ENCODE data around the gene ABCA7. TPM values are rescaled to one million over a fixed set of nuclear protein-coding genes. Genes with fewer than 3 reads are reported as not detected.

Gene ABCA7
- total RNA-seq, 2 experiments from 2014 or later, result 9.8 to 11.2 TPM

DNA sequence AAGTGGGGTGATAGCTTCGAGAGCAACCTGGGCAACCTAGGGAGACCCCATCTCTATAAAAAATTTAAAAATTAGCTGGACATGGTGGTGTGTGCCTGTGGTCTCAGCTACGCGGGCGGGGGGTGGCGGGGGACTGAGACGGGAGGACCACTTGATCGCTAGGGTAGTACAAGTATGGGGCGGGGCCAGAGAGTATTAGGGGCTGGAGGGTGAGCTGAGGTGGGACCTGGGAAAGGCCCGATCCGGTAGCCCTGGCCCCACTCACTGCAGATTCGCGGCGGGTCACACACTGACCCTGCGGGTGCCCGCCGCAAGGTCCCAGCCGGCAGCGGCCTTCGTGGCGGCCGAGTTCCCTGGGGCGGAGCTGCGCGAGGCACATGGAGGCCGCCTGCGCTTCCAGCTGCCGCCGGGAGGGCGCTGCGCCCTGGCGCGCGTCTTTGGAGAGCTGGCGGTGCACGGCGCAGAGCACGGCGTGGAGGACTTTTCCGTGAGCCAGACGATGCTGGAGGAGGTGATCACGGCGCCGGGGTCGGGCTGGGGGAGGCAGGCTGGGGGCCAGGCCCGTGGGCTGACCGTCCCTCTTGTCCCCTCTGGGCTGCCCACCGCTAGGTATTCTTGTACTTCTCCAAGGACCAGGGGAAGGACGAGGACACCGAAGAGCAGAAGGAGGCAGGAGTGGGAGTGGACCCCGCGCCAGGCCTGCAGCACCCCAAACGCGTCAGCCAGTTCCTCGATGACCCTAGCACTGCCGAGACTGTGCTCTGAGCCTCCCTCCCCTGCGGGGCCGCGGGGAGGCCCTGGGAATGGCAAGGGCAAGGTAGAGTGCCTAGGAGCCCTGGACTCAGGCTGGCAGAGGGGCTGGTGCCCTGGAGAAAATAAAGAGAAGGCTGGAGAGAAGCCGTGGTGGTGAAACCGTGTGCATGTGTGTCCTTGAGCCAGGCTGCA lies 25.0 kb downstream of the ABCA7 start:
- H3K27ac Mint-ChIP-seq, result no peak overlapping the region
- H3K9me3 Mint-ChIP-seq, result peaks cover 2% of the 10 kb centered on the region
- DNase-seq, result peak; percentile 83
- no peaks in the 10 kb centered on the region for H3K27me3 Mint-ChIP-seq
- H3K4me1 Mint-ChIP-seq, result peaks cover 21% of the 10 kb centered on the region
- H3K36me3 Mint-ChIP-seq, result peaks cover 26% of the 10 kb centered on the region
- peak overlapping the region; percentile 32 for H3K4me3 Mint-ChIP-seq

DNA sequence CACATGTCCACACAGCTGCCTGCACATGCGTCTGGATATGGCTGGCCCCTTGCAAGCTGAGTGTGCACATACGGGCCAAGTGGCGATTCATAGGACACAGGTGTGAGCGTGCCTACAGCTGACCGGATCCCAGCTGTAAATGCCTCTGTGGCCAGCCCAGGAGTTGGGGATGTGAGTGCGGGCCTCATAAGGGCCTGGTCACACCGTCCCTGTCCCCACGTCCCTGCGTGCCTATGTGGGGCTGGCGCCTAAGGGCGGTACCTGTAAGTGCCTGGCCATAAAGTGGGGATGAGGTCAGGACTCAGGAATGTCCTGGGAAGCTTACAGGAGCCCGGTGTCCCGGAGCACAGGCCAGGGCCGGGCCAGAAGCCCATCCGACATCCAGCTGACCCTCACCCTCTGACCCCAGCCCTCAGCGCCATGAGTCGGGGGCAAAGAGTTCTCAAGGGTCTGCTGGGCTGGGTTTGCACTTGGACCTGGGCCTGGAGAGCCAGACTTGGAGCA lies 25.8 kb downstream of the ABCA7 start:
- peak overlapping the region; percentile 22 for H3K4me3 Mint-ChIP-seq
- no peak for DNase-seq
- H3K27me3 Mint-ChIP-seq, result no peaks in the 10 kb centered on the region
- peaks cover 24% of the 10 kb centered on the region for H3K4me1 Mint-ChIP-seq
- peaks cover 29% of the 10 kb centered on the region for H3K36me3 Mint-ChIP-seq
- H3K27ac Mint-ChIP-seq, result no peak overlapping the region
- H3K9me3 Mint-ChIP-seq, result peaks cover 2% of the 10 kb centered on the region

DNA sequence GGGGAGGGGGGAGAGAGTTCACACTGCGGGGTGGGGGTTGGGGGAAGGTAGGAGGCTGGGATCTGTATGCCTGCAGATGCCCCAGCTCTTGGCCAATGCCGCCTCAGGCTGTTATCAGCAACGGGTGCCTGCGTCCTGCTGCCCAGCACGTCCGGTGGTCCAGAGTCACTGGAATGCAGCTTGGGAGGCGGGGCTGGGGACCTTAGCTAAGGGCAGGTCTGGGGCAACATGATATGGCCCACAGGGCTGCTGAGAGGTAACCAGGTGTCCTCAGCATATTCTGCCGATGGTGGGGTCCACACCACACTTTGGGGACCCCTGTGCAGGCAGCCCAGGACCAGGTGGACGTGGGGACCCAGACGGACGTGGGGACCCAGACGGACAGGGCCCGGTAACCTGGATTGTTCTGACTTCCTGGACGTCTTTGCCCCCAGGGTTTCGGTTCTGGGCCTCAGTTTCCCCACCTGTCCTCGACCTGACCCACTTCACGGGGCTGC lies 26.4 kb downstream of the ABCA7 start:
- H3K4me3 Mint-ChIP-seq, result peak overlapping the region; percentile 62
- H3K36me3 Mint-ChIP-seq, result peaks cover 29% of the 10 kb centered on the region
- H3K27ac Mint-ChIP-seq, result no peak overlapping the region
- H3K9me3 Mint-ChIP-seq, result peaks cover 2% of the 10 kb centered on the region
- DNase-seq, result no peak
- no peaks in the 10 kb centered on the region for H3K27me3 Mint-ChIP-seq
- peaks cover 24% of the 10 kb centered on the region for H3K4me1 Mint-ChIP-seq

DNA sequence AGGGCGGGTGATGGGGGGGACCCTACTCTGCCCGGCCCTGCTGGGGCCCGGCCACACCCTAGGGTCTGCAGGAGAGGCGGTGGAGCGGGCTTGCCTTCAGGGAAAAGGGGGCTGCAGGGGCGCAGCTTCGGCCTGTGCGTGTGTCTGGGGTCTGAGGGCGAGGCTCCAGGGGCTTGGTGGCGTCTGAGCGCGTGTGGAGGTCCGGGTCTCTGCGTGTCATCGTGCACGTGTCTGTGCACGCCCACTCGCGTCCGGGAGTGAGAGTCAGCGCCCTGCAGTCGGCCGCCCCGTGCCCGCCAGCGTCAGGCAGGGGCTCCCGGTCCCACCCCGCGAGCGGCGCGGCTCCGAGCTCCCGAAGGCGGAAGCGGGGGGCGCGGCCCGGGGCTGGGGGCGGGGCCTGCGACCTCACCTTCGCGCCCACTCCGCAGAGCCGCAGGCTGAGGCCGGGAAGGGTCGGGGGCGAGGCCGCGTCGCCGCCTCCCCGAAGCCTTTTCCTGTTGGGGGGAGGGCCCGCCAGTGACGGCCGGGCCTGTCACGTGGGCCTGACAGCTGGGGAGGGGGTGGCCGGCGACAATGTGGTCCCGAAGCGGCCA lies 26.9 kb downstream of the ABCA7 start, which contains the start of gene ARHGAP45:
Gene ARHGAP45 (plus strand): TSS at position 420 of the 593 bp plus-strand sequence. CDS start 239 bp downstream, outside the sequence.
- Mint-ChIP-seq H3K9me3 (peaks cover 2% of the 10 kb centered on the region), H3K27me3 (no peaks in the 10 kb centered on the region), H3K4me3 (peak within 1 kb of the TSS; percentile 94), H3K36me3 (peaks cover 29% of the 10 kb centered on the region), H3K4me1 (peaks cover 27% of the 10 kb centered on the region), H3K27ac (peak within 1 kb of the TSS; percentile 97)
- peak; percentile 93 for DNase-seq

DNA sequence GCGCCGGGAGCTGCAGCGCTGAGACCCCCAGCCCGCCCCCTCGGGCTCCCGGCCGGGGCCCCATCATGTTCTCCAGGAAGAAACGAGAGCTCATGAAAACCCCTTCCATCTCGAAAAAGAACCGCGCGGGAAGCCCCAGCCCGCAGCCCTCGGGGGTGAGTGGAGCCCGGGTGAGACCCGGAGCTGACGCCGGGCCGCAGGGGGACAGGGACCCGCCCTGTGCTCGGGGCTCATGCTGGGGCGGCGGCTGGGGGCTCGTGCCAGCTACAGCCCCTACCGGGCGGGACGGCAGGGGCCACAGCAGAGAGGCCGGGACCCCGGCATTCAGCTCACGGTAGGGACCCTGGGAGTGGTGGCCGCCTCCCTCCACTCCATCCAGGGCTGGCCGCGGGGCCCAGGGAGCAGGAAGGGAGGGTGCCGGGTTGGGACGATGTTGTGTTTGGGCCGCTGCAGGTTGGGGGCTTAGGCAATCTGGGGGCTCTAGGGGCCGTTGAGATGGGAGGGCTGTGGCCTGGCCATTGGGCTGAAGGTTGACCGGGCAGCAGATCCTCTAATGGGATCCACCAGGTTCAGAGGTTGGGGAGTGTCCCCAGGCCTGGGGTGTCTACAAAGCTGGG lies 27.5 kb downstream of the ABCA7 start:
- Mint-ChIP-seq H3K4me3 (peak overlapping the region; percentile 94), H3K27ac (peak overlapping the region; percentile 97), H3K9me3 (peaks cover 2% of the 10 kb centered on the region), H3K36me3 (peaks cover 33% of the 10 kb centered on the region), H3K4me1 (peaks cover 33% of the 10 kb centered on the region), H3K27me3 (no peaks in the 10 kb centered on the region)
- peak; percentile 81 for DNase-seq

DNA sequence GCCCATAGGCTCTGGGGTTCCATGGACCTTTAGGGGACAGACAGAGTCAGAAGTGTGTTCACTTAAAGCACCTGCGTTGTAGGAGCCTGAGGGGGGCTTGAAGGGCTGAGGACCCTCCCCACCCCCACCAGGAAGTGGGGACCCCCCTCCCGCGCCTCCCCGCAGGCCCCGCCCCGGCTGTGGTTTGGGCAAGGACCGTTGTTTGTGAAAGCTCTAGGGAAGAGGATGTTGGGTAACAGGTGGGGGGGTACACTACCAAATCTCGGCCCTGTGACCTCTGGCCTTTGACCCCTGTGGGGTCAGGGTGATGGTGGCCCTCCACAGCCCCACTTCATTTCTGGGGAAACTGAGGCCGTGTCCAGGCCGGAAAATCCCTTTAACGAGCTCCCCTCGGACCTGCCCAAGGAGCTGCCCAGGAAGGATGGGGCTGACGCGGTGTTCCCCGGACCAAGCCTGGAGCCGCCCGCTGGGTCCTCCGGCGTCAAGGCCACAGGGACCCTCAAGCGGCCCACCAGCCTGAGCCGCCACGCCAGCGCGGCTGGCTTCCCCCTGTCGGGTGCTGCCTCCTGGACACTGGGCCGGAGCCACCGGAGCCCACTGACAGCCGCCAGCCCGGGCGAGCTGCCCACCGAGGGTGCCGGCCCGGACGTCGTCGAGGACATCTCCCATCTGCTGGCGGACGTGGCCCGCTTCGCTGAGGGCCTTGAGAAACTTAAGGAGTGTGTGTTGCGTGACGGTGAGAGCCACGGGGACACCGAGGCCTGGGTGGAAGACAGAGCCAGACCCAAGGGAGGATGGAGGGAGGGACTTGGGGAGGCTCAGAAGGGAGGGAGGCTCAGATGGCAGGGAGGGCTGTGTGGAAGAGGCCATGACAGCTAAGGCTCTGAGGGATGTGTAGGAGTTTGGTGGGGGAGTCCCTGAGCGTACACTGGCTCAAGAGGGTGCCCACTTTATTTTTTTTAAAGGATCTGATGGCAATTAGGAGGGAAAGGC lies 28.4 kb downstream of the ABCA7 start:
- H3K9me3 Mint-ChIP-seq, result peaks cover 2% of the 10 kb centered on the region
- H3K4me1 Mint-ChIP-seq, result peaks cover 36% of the 10 kb centered on the region
- H3K36me3 Mint-ChIP-seq, result peaks cover 38% of the 10 kb centered on the region
- peak overlapping the region; percentile 94 for H3K4me3 Mint-ChIP-seq
- peak overlapping the region; percentile 97 for H3K27ac Mint-ChIP-seq
- DNase-seq, result peak; percentile 68
- no peaks in the 10 kb centered on the region for H3K27me3 Mint-ChIP-seq

DNA sequence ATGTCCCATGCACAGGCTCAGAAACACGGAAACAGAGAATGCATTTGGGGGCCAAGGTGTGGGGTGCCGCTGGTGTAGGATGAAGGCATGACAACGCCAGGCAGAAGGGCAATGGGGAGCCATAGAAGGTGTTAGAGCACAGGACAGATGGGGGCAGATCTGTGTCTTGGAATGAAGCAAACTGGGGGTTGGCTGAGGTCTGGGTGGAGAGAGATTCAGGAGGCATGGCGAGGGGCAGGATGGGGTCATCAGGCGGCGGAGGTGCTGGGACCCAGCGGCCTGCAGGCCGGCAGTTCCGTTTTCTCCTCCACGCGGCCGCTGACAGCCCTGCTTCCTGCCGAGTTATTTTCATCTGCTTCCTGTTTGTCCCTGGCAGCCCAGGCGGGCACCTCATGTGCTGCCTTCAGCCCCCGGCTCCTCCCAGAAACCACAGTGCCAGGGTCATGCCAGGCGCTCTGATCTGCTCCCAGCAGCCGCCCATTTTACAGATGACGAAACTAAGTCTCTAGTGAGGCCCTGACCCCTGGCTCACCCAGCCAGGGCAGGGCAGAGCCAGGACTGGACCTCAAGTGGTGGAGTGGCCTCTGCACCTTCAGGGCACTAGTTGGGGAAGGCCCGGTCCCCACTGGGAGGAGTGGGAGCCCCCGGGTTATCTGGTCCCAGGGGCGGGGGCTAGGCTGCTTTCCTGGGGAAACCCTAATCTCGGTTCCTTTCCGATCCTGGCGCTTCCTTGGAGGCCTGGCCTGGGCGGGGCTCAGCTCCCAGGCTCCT lies 29.3 kb downstream of the ABCA7 start:
- peak overlapping the region; percentile 94 for H3K4me3 Mint-ChIP-seq
- H3K36me3 Mint-ChIP-seq, result peaks cover 37% of the 10 kb centered on the region
- H3K4me1 Mint-ChIP-seq, result peaks cover 39% of the 10 kb centered on the region
- no peaks in the 10 kb centered on the region for H3K27me3 Mint-ChIP-seq
- peak; percentile 65 for DNase-seq
- peaks cover 2% of the 10 kb centered on the region for H3K9me3 Mint-ChIP-seq
- peak overlapping the region; percentile 97 for H3K27ac Mint-ChIP-seq

DNA sequence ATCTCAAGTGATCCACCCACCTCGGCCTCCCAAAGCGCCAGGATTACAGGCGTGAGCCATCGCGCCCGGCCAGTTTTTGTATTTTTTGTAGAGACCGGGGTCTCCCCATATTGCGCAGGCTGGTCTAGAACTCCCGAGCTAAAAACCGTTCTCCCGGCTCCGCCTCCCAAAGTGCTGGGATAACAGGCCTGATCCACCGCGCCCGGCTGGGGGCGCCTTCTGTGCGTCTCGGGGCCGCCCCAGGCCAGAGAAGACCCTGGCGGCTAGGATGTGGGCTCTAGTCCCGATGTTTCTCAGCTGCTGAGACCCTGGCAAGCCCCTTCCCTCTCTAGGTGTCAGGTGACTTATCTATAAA lies 30.6 kb downstream of the ABCA7 start:
- Mint-ChIP-seq H3K4me3 (peak overlapping the region; percentile 65), H3K36me3 (peaks cover 41% of the 10 kb centered on the region), H3K9me3 (no peaks in the 10 kb centered on the region), H3K4me1 (peaks cover 36% of the 10 kb centered on the region), H3K27ac (no peak overlapping the region), H3K27me3 (no peaks in the 10 kb centered on the region)
- no peak for DNase-seq

DNA sequence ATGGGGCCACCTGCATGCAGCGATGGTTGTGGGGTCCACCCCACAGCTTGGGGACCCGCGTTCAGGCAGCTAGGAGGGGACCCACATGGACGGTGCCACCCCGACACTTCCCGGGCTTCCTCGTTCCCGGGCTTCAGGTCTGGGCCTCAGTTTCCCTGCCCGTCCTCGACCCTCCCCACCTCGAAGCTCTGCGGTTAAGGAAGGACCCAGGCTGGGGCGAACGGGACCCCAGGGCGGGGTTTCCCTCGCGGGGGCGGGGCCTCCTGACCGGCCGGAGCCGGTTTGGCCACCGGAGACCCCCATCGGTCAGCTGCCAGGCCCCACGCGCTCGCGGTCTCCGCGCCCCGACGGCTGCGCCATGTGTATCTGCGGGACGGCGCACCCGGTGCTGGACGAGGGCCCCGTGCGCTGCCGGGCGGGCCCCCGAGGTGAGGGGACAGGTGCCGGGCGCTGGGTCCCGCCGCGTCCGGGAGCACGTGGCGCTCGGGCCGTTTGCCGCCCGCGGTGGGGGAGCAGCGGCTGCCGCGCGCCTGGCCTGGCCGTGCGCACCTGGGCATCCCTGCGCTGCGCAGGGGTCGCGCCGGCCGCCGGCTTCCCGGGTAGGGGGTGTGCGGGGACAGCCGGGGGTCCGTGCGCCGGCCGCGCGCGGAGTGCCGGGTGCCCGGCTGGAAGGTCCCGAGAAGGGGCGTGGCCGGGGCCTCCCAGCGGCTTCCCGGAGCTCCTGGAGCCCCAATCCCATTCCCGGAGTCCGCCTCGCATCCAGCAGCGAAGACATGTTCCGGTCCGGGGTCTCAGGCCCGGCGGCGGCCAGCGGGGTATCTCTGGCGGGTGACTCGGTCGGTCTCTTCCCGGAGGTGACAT lies 31.3 kb downstream of the ABCA7 start:
- H3K4me3 Mint-ChIP-seq, result peak overlapping the region; percentile 79
- H3K27me3 Mint-ChIP-seq, result no peaks in the 10 kb centered on the region
- peaks cover 42% of the 10 kb centered on the region for H3K4me1 Mint-ChIP-seq
- no peaks in the 10 kb centered on the region for H3K9me3 Mint-ChIP-seq
- no peak for DNase-seq
- peak overlapping the region; percentile 89 for H3K27ac Mint-ChIP-seq
- peaks cover 47% of the 10 kb centered on the region for H3K36me3 Mint-ChIP-seq

DNA sequence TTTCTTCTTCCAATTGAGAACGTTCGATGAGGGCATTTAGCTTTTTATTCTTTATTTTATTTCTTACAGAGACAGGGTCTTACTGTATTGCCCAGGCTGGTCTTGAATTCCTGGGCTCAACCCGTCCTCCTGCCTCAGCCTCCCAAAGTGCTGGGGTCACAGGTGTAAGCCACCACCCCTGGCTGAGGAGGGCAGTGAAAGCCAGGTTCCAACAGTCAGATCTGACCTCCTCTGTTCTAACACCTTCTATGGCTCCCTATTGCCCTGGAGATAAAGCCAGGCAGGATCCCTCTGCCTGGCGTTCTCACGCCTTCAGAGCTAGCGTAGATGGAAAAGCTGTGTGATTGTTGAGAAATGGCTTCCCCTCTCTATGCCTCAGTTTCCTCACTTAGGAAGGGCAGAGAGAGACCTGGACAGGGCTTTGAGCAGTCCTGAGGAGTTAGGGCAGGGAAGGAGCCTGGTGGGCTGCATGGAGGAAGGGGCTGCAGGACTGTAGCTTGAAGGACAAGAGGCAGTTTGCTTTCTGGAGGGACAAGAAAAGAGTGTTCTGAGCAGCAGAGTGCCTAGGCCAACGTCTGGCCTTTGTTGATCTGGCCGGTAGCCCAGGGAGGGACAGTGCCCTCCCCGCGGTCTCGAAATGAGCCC lies 32.6 kb downstream of the ABCA7 start:
- Mint-ChIP-seq H3K36me3 (peaks cover 57% of the 10 kb centered on the region), H3K9me3 (no peaks in the 10 kb centered on the region), H3K4me3 (peak overlapping the region; percentile 79), H3K27ac (peak overlapping the region; percentile 89), H3K4me1 (peaks cover 50% of the 10 kb centered on the region), H3K27me3 (no peaks in the 10 kb centered on the region)
- DNase-seq, result no peak

DNA sequence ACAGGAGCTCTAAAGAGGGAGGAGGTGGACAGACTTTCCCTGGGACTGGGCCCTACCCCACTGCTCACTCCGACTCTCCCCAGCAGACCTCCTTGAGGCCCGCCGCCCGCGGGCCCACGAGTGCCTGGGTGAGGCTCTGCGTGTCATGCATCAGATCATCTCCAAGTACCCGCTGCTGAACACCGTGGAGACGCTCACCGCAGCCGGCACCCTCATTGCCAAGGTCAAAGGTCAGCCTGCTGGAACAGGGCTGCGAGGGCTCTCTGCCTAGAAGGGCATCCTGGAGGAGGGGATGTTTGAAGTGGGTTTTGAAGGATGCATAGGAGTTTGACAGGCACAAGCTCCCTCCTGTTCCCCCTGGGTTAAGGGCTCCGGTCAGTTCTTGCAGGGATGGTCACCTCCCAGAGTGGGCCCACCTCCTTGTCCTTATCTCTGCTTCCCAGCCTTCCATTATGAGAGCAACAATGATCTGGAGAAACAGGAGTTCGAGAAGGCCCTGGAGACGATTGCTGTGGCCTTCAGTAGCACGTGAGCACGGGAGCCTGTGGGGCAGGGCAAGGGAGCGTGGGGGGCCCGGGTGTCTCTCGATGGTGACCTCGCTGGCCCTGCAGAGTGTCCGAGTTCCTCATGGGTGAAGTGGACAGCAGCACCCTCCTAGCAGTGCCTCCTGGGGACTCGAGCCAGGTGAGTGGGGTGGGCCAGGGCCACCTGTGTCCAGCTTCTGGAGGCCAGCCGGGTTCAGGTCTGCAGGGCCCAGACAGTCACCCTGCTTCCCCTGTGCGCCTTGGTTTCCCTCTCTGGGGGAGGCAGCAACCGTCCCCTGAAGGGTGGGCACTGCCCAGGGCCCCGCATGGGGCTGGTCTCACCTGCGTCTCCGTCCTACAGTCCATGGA lies 33.4 kb downstream of the ABCA7 start:
- Mint-ChIP-seq H3K4me3 (no peak overlapping the region), H3K27ac (peak overlapping the region; percentile 4), H3K36me3 (peaks cover 65% of the 10 kb centered on the region), H3K27me3 (no peaks in the 10 kb centered on the region), H3K4me1 (peaks cover 57% of the 10 kb centered on the region), H3K9me3 (no peaks in the 10 kb centered on the region)
- DNase-seq, result no peak

All from activated naive CD8-positive, alpha-beta T cell treated with anti-CD3 and anti-CD28 coated beads for 36 hours (primary cell).